ENCODE data around the gene TNK2.
"Not testable (repeated sequence)": the region's sequence is repeated elsewhere in the genome, so short reads cannot be mapped to it uniquely, and the experiment has no call there.

Gene TNK2

GRCh38 chr3:195836476-195837135, 71.7 kb downstream of the TNK2 start:
- no peak for DNase-seq
- no peak for TF ChIP-seq GATA1 (IDR thresholded peaks at IDR 0.05; ENCODE audit: low read depth, low read length)
- TF ChIP-seq POLR2A (IDR thresholded peaks at IDR 0.05; ENCODE audit: low read length): no peak

GRCh38 chr3:195835791-195836190, 72.6 kb downstream of the TNK2 start:
- TF ChIP-seq GATA1 (IDR thresholded peaks at IDR 0.05; ENCODE audit: low read depth, low read length) (no peak), POLR2A (IDR thresholded peaks at IDR 0.05; ENCODE audit: low read length) (no peak)
- DNase-seq: no peak

GRCh38 chr3:195834675-195835583, 73.4 kb downstream of the TNK2 start:
- TF ChIP-seq POLR2A (IDR thresholded peaks at IDR 0.05; ENCODE audit: low read length): no peak
- no peak for TF ChIP-seq GATA1 (IDR thresholded peaks at IDR 0.05; ENCODE audit: low read depth, low read length)
- no peak for DNase-seq

- no peak for DNase-seq
- TF ChIP-seq GATA1 (IDR thresholded peaks at IDR 0.05; ENCODE audit: low read depth, low read length) (no peak), POLR2A (IDR thresholded peaks at IDR 0.05; ENCODE audit: low read length) (no peak)
Observed at GRCh38 chr3:195829897-195830254, 78.5 kb downstream of the TNK2 start.

- DNase-seq: no peak
Observed at GRCh38 chr3:195828762-195829161, 79.6 kb downstream of the TNK2 start.

GRCh38 chr3:195825857-195826804, 82.2 kb downstream of the TNK2 start:
- TF ChIP-seq POLR2A (IDR thresholded peaks at IDR 0.05; ENCODE audit: low read length) (no peak), GATA1 (IDR thresholded peaks at IDR 0.05; ENCODE audit: low read depth, low read length) (no peak)
- no peak for DNase-seq

More at GRCh38 chr3:195828762-195829161, 79.6 kb downstream of the TNK2 start:
- TF ChIP-seq GATA1 (IDR thresholded peaks at IDR 0.05; ENCODE audit: low read depth, low read length): no peak
- TF ChIP-seq POLR2A (IDR thresholded peaks at IDR 0.05; ENCODE audit: low read length): no peak

- no peak for TF ChIP-seq GATA1 (IDR thresholded peaks at IDR 0.05; ENCODE audit: low read depth, low read length)
- no peak for TF ChIP-seq POLR2A (IDR thresholded peaks at IDR 0.05; ENCODE audit: low read length)
- no peak for DNase-seq
Observed at GRCh38 chr3:195825191-195825588, 83.2 kb downstream of the TNK2 start.

- not testable (repeated sequence) for DNase-seq
Observed at GRCh38 chr3:195824425-195825190, 83.7 kb downstream of the TNK2 start.

GRCh38 chr3:195823999-195824398, 84.4 kb downstream of the TNK2 start:
- no peak for TF ChIP-seq POLR2A (IDR thresholded peaks at IDR 0.05; ENCODE audit: low read length)
- TF ChIP-seq GATA1 (IDR thresholded peaks at IDR 0.05; ENCODE audit: low read depth, low read length): no peak
- no peak for DNase-seq

GRCh38 chr3:195823280-195823679, 85.1 kb downstream of the TNK2 start:
- TF ChIP-seq GATA1 (IDR thresholded peaks at IDR 0.05; ENCODE audit: low read depth, low read length): no peak
- no peak for TF ChIP-seq POLR2A (IDR thresholded peaks at IDR 0.05; ENCODE audit: low read length)
- no peak for DNase-seq

- TF ChIP-seq GATA1 (IDR thresholded peaks at IDR 0.05; ENCODE audit: low read depth, low read length): no peak
- no peak for TF ChIP-seq POLR2A (IDR thresholded peaks at IDR 0.05; ENCODE audit: low read length)
- no peak for DNase-seq
Observed at GRCh38 chr3:195822131-195822696, 86.1 kb downstream of the TNK2 start.

GRCh38 chr3:195821403-195822130, 86.8 kb downstream of the TNK2 start:
- TF ChIP-seq GATA1 (IDR thresholded peaks at IDR 0.05; ENCODE audit: low read depth, low read length): no peak
- no peak for TF ChIP-seq POLR2A (IDR thresholded peaks at IDR 0.05; ENCODE audit: low read length)

More at GRCh38 chr3:195821403-195822130, 86.8 kb downstream of the TNK2 start:
- DNase-seq: no peak
